Keratinocyte (primary cell): ENCODE measurements around the gene CRADD. TPM values are rescaled to one million over a fixed set of nuclear protein-coding genes. Genes with fewer than 3 reads are reported as not detected.

Experiments used
- DNase-seq: peaks from one replicate; pipeline ENCODE4 v3.0.0-alpha.2; 2011; ENCODE audit warnings: low read depth, missing footprints, low spot score
- FAIRE-seq: peaks from 2 replicates; lab custom pipeline; 2011; peaks lifted over from hg19 to GRCh38; lab: Jason Lieb, UNC
- H2AFZ ChIP-seq: 2 replicates; pipeline ENCODE4 v1.6.0; 2012; ENCODE audit warnings: low read length, control low read depth, inconsistent platforms; ENCODE audit not compliant: control insufficient read depth
- H3K27ac ChIP-seq: 2 replicates; pipeline ENCODE4 v1.5.1; 2011; ENCODE audit warnings: low read length; ENCODE audit not compliant: control insufficient read depth, insufficient read depth
- H3K27me3 ChIP-seq: 3 replicates; pipeline ENCODE4 v1.6.0; 2011; ENCODE audit warnings: low read length; ENCODE audit not compliant: control insufficient read depth, insufficient read depth; ENCODE audit errors: extremely low read depth
- H3K36me3 ChIP-seq, 2 experiments: 2 replicates in 1 of 2; 3 replicates in 1 of 2; pipeline ENCODE4 v1.5.1; 2011; ENCODE audit warnings: low read length in 2 of 2, mild to moderate bottlenecking in 1 of 2; ENCODE audit not compliant: control insufficient read depth in 2 of 2, insufficient read depth in 2 of 2; ENCODE audit errors: extremely low read depth in 1 of 2
- H3K4me1 ChIP-seq: 3 replicates; pipeline ENCODE4 v1.5.1; 2011; ENCODE audit warnings: low read length; ENCODE audit not compliant: control insufficient read depth, insufficient read depth; ENCODE audit errors: extremely low read depth
- H3K4me2 ChIP-seq: 3 replicates; pipeline ENCODE4 v1.6.0; 2011; ENCODE audit warnings: low read depth, low read length; ENCODE audit not compliant: control insufficient read depth, insufficient read depth; ENCODE audit errors: extremely low read depth
- H3K4me3 ChIP-seq, 3 experiments: fragments of 200-600 bp in 1 of 3; sonication (generic) in 1 of 3; 2 replicates in 2 of 3; 3 replicates in 1 of 3; pipeline ENCODE4 v1.5.1; 2011 to 2016; ENCODE audit warnings: low read length in 3 of 3, mild to moderate bottlenecking in 3 of 3, control low read depth in 2 of 3, inconsistent platforms in 1 of 3, low read depth in 1 of 3, mixed read lengths in 1 of 3, mixed run types in 1 of 3, moderate library complexity in 1 of 3; ENCODE audit not compliant: control insufficient read depth in 2 of 3, insufficient read depth in 2 of 3; ENCODE audit errors: extremely low read depth in 1 of 3
- H3K79me2 ChIP-seq: 2 replicates; pipeline ENCODE4 v1.6.0; 2012; ENCODE audit warnings: low read length; ENCODE audit not compliant: control insufficient read depth, insufficient read depth
- H3K9ac ChIP-seq: 3 replicates; pipeline ENCODE4 v1.6.0; 2011; ENCODE audit warnings: low read length; ENCODE audit not compliant: control insufficient read depth, insufficient read depth; ENCODE audit errors: extremely low read depth
- H3K9me1 ChIP-seq: 3 replicates; pipeline ENCODE4 v1.6.0; 2011; ENCODE audit warnings: low read length; ENCODE audit not compliant: control insufficient read depth, insufficient read depth; ENCODE audit errors: extremely low read depth
- H3K9me3 ChIP-seq: 2 replicates; pipeline ENCODE4 v1.5.1; 2012; ENCODE audit warnings: low read depth, low read length; ENCODE audit not compliant: control insufficient read depth
- H4K20me1 ChIP-seq: 3 replicates; pipeline ENCODE4 v1.6.0; 2011; ENCODE audit warnings: low read length; ENCODE audit not compliant: control insufficient read depth, insufficient read depth; ENCODE audit errors: extremely low read depth
- EZH2 ChIP-seq: IDR thresholded peaks from one replicate; pipeline ENCODE4 v1.6.1; 2012; ENCODE audit warnings: inconsistent platforms, mild to moderate bottlenecking, low read length, moderate library complexity
- dilution Hi-C: fragments of 300-500 bp; cut with MboI; formaldehyde crosslinking; loops from one replicate; pipeline ENCODE4 v1.7.0; 2020; ENCODE audit warnings: low sequenced_read_pairs; ENCODE audit not compliant: extremely low pct_ligation_motif_present
- polyA plus RNA-seq, 5 experiments: library from polyadenylated mRNA; depleted of rRNA in 3 of 5; stranded (reverse) in 3 of 5; stranded (forward) in 1 of 5; unstranded in 1 of 5; fragments of >200 nt; gene quantifications; 1 replicate in 1 of 5; 2 replicates in 3 of 5; 3 replicates in 1 of 5; pipeline versions ENCODE4 v1.2.1 to v1.2.3, GENCODE V29; 2011 to 2012; ENCODE audit warnings: missing spikeins in 2 of 5, low read depth in 1 of 5, low replicate concordance in 1 of 5
- TF ChIP-seq, protein P1 (sequence below), 3 experiments: IDR thresholded peaks in 1 of 3; conservative IDR thresholded peaks in 1 of 3; optimal IDR thresholded peaks in 1 of 3; 2 replicates in 2 of 3; 3 replicates in 1 of 3; pipeline versions ENCODE3 to v1.5.1; 2011; ENCODE audit warnings: low read length in 3 of 3, mild to moderate bottlenecking in 3 of 3, moderate library complexity in 2 of 3, control low read depth in 1 of 3, inconsistent platforms in 1 of 3; ENCODE audit not compliant: insufficient read depth in 2 of 3; ENCODE audit errors: extremely low read depth in 1 of 3

Gene CRADD
- polyA plus RNA-seq, 1 donor (not counting 4 experiments of a cell fraction or from before 2014, with no cell fraction given): 11.2 TPM

GRCh38 chr12:93634416-93634815 lies 42.8 kb upstream of the CRADD start:
- no peak overlapping the region for H2AFZ ChIP-seq
- no peak overlapping the region for H3K27ac ChIP-seq
- dilution Hi-C loops: no loop called here
- FAIRE-seq (no peak), DNase-seq (no peak)
- H3K79me2 ChIP-seq: no peaks in the 10 kb centered on the region
- no peak overlapping the region for H3K9ac ChIP-seq
- H4K20me1 ChIP-seq: no peaks in the 10 kb centered on the region
- H3K27me3 ChIP-seq: peaks cover 7% of the 10 kb centered on the region
- H3K9me1 ChIP-seq: no peaks in the 10 kb centered on the region
- no peaks in the 10 kb centered on the region for H3K36me3 ChIP-seq
- H3K9me3 ChIP-seq: no peaks in the 10 kb centered on the region
- no peak overlapping the region for H3K4me3 ChIP-seq
- no peak overlapping the region for H3K4me2 ChIP-seq
- TF ChIP-seq, protein P1, sequence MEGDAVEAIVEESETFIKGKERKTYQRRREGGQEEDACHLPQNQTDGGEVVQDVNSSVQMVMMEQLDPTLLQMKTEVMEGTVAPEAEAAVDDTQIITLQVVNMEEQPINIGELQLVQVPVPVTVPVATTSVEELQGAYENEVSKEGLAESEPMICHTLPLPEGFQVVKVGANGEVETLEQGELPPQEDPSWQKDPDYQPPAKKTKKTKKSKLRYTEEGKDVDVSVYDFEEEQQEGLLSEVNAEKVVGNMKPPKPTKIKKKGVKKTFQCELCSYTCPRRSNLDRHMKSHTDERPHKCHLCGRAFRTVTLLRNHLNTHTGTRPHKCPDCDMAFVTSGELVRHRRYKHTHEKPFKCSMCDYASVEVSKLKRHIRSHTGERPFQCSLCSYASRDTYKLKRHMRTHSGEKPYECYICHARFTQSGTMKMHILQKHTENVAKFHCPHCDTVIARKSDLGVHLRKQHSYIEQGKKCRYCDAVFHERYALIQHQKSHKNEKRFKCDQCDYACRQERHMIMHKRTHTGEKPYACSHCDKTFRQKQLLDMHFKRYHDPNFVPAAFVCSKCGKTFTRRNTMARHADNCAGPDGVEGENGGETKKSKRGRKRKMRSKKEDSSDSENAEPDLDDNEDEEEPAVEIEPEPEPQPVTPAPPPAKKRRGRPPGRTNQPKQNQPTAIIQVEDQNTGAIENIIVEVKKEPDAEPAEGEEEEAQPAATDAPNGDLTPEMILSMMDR (optimal IDR thresholded peaks at IDR 0.05 in 1 of 3, IDR thresholded peaks at IDR 0.05 in 1 of 3, conservative IDR thresholded peaks at IDR 0.05 in 1 of 3; ENCODE audit: extremely low read depth in 1 of 3, insufficient read depth in 2 of 3, low read length in 3 of 3): no peak
- no peak for TF ChIP-seq EZH2
- no peaks in the 10 kb centered on the region for H3K4me1 ChIP-seq

GRCh38 chr12:93636708-93637107 lies 40.5 kb upstream of the CRADD start:
- DNase-seq (no peak), FAIRE-seq (no peak)
- TF ChIP-seq, protein P1 (optimal IDR thresholded peaks at IDR 0.05 in 1 of 3, IDR thresholded peaks at IDR 0.05 in 1 of 3, conservative IDR thresholded peaks at IDR 0.05 in 1 of 3; ENCODE audit: extremely low read depth in 1 of 3, insufficient read depth in 2 of 3, low read length in 3 of 3): no peak
- TF ChIP-seq EZH2: no peak
- H3K4me3 ChIP-seq: no peak overlapping the region
- H3K9ac ChIP-seq: no peak overlapping the region
- H3K4me2 ChIP-seq: no peak overlapping the region
- H3K4me1 ChIP-seq: no peaks in the 10 kb centered on the region
- H4K20me1 ChIP-seq: no peaks in the 10 kb centered on the region
- H3K9me3 ChIP-seq: no peaks in the 10 kb centered on the region
- H2AFZ ChIP-seq: no peak overlapping the region
- no peak overlapping the region for H3K27ac ChIP-seq
- H3K27me3 ChIP-seq: peaks cover 10% of the 10 kb centered on the region
- H3K79me2 ChIP-seq: no peaks in the 10 kb centered on the region
- dilution Hi-C loops: no loop called here
- no peaks in the 10 kb centered on the region for H3K9me1 ChIP-seq
- no peaks in the 10 kb centered on the region for H3K36me3 ChIP-seq
